Measurements from ENCODE around the gene OR2AE1. TPM values are rescaled to one million over a fixed set of nuclear protein-coding genes. Genes with fewer than 3 reads are reported as not detected.

The OR2AE1 gene
- total and polyA plus RNA-seq, 9 of the 15 experiments (the other 6 are each of a cell fraction or from before 2014, with no cell fraction given) = 0.27 TPM; not detected in 8

DNA sequence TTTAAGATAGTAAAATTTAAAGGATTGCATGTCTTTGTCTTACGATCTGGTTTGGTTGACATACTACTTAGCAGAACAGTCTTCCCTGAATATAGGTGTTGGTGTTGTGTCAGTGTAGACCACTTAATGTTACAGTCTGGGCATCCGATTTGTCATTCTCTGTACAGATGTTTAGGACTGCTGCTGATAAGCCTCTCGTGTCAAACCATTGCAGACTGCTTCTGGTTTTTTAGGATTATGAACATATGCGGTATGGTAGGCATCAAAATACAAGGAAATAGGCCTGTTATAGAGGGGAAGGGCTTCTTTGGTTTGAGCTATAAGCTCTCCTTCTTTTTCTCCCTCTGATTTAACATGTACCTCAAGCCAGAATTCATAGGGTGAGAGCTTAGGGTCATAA is 41.6 kb downstream of the OR2AE1 start (continued):
- TF ChIP-seq, protein P1, sequence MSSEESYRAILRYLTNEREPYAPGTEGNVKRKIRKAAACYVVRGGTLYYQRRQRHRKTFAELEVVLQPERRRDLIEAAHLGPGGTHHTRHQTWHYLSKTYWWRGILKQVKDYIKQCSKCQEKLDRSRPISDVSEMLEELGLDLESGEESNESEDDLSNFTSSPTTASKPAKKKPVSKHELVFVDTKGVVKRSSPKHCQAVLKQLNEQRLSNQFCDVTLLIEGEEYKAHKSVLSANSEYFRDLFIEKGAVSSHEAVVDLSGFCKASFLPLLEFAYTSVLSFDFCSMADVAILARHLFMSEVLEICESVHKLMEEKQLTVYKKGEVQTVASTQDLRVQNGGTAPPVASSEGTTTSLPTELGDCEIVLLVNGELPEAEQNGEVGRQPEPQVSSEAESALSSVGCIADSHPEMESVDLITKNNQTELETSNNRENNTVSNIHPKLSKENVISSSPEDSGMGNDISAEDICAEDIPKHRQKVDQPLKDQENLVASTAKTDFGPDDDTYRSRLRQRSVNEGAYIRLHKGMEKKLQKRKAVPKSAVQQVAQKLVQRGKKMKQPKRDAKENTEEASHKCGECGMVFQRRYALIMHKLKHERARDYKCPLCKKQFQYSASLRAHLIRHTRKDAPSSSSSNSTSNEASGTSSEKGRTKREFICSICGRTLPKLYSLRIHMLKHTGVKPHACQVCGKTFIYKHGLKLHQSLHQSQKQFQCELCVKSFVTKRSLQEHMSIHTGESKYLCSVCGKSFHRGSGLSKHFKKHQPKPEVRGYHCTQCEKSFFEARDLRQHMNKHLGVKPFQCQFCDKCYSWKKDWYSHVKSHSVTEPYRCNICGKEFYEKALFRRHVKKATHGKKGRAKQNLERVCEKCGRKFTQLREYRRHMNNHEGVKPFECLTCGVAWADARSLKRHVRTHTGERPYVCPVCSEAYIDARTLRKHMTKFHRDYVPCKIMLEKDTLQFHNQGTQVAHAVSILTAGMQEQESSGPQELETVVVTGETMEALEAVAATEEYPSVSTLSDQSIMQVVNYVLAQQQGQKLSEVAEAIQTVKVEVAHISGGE (CRISPR knock-in tag; IDR thresholded peaks at IDR 0.05) = peak in 1 of 3 experiments; percentile 68; a peak in 2 of 6 replicates
- TF ChIP-seq FUS (optimal IDR thresholded peaks at IDR 0.05; ENCODE audit: low read depth, low read length) (no peak), ARNT (IDR thresholded peaks at IDR 0.05) (peak; percentile 87 to 91), ATF1 (CRISPR knock-in tag; IDR thresholded peaks at IDR 0.05) (no peak), ATF1 (tag; IDR thresholded peaks at IDR 0.05) (peak; percentile 34; the same call in 1 of the 2 replicates), CBFB (CRISPR knock-in tag; IDR thresholded peaks at IDR 0.05) (no peak), FOXM1 (IDR thresholded peaks at IDR 0.05; ENCODE audit: low read depth) (peak; percentile 97), FOXM1 (CRISPR knock-in tag; IDR thresholded peaks at IDR 0.05; ENCODE audit: low read depth) (no peak), KLF13 (tag; IDR thresholded peaks at IDR 0.05; ENCODE audit: borderline replicate concordance, low read depth) (peak; percentile 45; the same call in 1 of the 2 replicates), NFRKB (IDR thresholded peaks at IDR 0.05; ENCODE audit: low read depth) (no peak), SMARCC2 (IDR thresholded peaks at IDR 0.05; ENCODE audit: low read depth) (peak; percentile 94), MYC (IDR thresholded peaks at IDR 0.05; ENCODE audit: low read depth, low read length) (peak; percentile 75), MYC (CRISPR knock-in tag; IDR thresholded peaks at IDR 0.05; ENCODE audit: borderline replicate concordance, low read depth) (no peak), HSF4 (CRISPR knock-in tag; IDR thresholded peaks at IDR 0.05; ENCODE audit: borderline replicate concordance) (peak; percentile 57; the same call in 1 of the 2 replicates), ZNF644 (tag; IDR thresholded peaks at IDR 0.05; ENCODE audit: low read depth) (peak; percentile 77), SMARCE1 (IDR thresholded peaks at IDR 0.05) (peak; percentile 96), CHD2 (IDR thresholded peaks at IDR 0.05; ENCODE audit: low read depth, low read length) (0 out of 2 replicates have a peak, but pooled peaks have one; percentile 17), ZNF263 (CRISPR knock-in tag; IDR thresholded peaks at IDR 0.05; ENCODE audit: borderline replicate concordance) (peak; percentile 25; the same call in 1 of the 2 replicates), CEBPB (tag; IDR thresholded peaks at IDR 0.05) (0 out of 2 replicates have a peak, but pooled peaks have one; percentile 31), CC2D1A (IDR thresholded peaks at IDR 0.05) (peak; percentile 98), MEIS2 (IDR thresholded peaks at IDR 0.05; ENCODE audit: partially characterized antibody) (peak; percentile 92), BHLHE40 (IDR thresholded peaks at IDR 0.05; ENCODE audit: low read length) (peak; percentile 92)
- TF ChIP-seq, protein P2, sequence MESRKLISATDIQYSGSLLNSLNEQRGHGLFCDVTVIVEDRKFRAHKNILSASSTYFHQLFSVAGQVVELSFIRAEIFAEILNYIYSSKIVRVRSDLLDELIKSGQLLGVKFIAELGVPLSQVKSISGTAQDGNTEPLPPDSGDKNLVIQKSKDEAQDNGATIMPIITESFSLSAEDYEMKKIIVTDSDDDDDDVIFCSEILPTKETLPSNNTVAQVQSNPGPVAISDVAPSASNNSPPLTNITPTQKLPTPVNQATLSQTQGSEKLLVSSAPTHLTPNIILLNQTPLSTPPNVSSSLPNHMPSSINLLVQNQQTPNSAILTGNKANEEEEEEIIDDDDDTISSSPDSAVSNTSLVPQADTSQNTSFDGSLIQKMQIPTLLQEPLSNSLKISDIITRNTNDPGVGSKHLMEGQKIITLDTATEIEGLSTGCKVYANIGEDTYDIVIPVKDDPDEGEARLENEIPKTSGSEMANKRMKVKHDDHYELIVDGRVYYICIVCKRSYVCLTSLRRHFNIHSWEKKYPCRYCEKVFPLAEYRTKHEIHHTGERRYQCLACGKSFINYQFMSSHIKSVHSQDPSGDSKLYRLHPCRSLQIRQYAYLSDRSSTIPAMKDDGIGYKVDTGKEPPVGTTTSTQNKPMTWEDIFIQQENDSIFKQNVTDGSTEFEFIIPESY (CRISPR knock-in tag; IDR thresholded peaks at IDR 0.05) = no peak

Data from K562 (cell line).